Measurements from ENCODE around the gene BRAF.
"Not testable (repeated sequence)": the region's sequence is repeated elsewhere in the genome, so short reads cannot be mapped to it uniquely, and the experiment has no call there.

BRAF gene

GRCh38 chr7:140917258-140917657 is 7.5 kb downstream of the BRAF start:
- DNase-seq: no peak

DNA sequence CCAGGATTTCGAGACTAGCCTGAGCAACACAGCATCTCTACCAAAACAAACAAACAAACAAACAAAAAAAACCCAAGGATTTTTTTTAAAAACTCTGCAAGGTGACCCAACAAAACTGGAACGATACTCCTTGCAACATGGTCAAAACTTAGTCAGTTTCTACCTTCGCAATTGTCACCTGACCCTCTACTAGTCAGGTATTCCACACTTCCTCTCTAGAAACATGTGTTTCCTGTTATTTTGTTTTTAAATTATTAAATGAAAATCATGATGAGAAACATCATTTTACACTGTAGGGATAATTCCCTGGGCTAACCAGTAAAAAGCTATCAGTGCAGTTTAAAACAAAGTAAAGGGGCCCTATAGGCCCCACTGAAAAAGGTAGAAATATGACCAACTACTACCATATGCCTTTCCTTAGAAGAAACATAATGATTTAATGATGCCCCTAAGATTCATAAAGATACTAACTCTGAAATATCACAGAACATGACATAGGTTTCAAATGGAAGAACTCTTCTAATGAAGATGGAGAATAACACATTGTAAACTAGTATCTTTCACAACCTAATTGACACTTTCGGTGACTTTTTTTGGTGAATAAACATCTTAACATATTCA is 8.7 kb downstream of the BRAF start:
- DNase-seq: no peak

- DNase-seq: no peak
These were observed 10.6 kb downstream of the BRAF start for GRCh38 chr7:140914083-140914482.

GRCh38 chr7:140913596-140913928 is 11.2 kb downstream of the BRAF start:
- DNase-seq: not testable (repeated sequence)

DNA sequence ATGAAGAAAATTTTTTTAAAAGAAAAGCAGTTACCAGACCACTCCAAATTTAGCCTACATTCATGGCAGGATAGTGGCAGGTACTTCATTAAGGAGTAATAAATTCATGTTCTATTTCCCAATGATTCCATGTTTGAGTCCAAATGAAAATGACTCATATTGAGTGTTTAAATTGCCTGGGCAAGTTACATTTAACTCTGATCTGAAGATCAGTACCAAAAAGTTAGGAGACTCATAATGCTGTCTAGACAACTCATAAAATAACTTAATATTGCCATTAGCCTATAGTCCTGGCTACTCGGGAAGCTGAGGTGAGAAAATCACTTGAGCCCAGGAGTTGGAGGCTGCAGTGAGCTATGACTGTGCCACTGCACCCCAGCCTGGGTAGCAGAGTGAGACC is 13.0 kb downstream of the BRAF start:
- DNase-seq: no peak

- no peak for DNase-seq
These were observed 15.1 kb downstream of the BRAF start for GRCh38 chr7:140909476-140910161.

DNA sequence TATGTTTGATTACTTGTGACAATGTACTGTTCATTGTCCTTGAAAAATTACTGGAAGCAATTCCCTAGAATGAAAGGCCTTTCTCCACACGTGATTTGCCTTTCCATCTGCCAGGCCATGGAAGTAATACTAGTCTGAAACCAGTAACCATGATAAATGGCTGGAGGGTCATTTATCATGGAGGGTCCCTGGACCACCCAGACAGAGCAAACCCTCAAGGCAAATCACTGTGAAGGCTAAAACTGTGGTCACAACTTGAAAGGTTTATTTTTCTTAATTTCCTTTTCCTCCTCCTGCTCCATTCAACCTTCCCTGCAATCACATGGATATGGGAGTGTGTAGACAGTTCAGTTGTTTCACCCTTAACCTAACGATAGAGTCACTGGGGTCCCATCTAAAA is 16.4 kb downstream of the BRAF start:
- DNase-seq: no peak

- no peak for DNase-seq
These were observed 20.8 kb downstream of the BRAF start for GRCh38 chr7:140903741-140904480.

DNA sequence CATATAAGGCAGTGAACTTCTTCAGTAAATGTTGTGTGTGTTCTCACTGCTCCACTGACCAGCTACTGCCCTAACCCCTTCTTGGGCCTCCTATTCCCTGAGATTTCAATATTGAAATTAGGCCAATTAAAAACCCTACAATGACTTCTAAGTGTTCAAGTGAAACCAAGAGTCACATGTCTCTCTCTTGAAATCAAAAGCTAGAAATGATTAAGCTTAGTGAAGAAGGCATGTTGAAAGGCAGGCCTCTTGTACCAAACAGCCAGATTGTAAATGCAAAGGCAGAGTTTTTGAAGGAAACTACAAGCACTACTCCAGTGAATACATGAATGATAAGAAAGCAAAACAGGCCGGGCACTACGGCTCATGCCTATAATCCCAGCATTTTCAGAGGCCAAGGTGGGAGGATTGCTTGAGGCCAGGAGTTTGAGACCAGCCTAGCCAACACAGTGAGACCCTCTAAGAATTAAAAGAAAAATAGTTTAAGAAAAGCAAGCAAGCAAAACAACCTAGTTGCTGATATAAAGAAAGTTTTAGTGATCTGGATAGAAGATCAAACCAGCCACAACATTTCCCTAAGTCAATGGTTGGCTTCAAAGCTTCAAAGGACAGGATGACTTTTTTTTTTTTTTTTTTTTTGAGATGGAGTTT is 22.3 kb downstream of the BRAF start:
- DNase-seq: no peak

- no peak for DNase-seq
These were observed 22.8 kb downstream of the BRAF start for GRCh38 chr7:140901941-140902302.

DNA sequence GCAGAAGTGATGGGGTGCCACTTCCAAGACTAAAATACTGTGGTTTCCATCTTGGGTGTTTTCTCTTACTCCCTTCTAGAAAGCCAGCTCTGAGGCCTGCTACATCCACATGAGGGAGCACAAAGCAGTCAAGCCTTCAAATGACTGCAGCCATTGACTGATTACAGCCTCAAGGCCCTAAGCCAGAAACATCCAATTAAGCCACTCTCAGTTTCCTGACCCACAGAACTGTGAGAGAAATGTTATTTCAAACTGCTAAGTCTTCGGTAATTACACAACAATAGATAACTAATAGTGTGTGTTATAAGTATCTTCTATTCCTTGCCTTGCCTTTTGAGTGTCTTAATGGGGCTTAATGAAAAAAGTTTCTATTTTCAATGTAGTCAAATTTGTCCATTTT is 24.8 kb downstream of the BRAF start:
- DNase-seq: no peak

GRCh38 chr7:140898786-140899536 is 25.8 kb downstream of the BRAF start:
- DNase-seq: peak; percentile 5

GRCh38 chr7:140896996-140897395 is 27.7 kb downstream of the BRAF start:
- DNase-seq: no peak

DNA sequence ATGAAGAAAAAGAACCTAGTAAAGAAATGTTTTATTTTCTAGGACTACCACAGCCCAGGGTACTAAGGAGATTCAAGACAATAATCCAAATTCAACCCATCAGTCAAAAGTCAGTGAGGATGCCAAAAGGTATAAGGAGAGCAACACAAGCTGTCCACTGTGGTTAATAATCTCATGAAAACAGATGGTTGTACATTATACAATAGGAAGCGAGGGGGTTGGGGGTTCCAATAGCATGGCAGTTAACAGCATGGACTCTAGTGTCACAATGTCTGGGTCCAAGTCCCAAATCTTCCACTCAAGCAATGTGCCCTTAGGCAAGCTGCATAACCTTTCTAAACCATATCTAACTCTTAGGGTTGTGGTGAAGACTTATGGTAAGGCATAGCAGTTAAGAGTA is 35.1 kb downstream of the BRAF start:
- DNase-seq: no peak

DNA sequence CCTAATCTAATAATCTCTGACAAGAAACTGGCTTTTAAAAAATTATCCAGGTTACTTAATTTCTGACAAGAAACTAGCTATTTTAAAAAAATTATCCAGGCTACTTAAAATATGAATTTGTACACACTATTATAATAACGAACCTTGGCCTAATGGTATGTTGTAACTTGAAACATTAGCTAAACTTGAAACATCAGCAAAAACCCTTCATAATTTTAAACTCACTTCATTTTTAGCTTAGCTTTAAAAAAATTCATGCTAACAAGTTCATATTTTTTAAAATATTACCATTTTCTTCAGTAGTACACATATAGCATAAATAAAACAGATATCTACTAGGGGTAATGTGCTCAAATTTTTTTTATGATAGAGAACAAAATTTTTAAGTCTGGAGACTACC is 35.6 kb downstream of the BRAF start:
- DNase-seq: no peak

DNA sequence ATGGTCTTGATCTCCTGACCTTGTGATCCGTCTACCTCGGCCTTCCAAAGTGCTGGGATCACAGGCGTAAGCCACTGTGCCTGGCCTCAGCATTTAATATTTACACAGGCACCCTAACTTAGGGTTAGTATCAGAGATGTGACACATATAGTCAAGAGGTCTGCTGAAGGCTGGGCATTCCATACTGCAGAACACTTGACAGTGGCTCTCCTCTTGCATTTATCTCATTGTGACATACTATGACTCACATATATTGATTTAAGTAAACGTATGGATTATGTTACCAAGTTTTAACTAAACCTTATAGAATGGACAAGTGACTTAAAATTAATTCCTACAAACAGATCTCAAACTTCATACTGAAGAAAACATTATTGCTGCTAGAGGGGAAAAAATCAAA is 36.6 kb downstream of the BRAF start:
- DNase-seq: no peak

- no peak for DNase-seq
These were observed 38.9 kb downstream of the BRAF start for GRCh38 chr7:140885735-140886334.

GRCh38 chr7:140883378-140883777 is 41.4 kb downstream of the BRAF start:
- DNase-seq: no peak

DNA sequence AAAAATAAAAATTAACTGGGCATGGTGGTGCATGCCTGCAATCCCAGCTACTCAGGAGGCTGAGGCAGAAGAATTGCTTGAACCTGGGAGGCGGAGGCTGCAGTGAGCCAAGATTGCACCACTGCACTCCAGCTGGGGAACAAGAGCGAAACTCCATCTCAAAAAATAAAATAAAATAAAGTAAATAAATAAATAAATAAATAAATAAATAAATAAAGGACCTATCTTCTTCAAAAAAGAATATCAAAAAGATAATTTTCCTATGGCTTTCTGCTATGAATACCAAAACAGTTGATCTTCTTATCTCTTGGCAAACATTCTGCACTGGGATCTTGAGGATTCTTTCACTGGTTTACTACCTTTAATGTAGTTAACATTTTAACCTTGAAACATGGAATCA is 41.9 kb downstream of the BRAF start:
- DNase-seq: not testable (repeated sequence)

DNA sequence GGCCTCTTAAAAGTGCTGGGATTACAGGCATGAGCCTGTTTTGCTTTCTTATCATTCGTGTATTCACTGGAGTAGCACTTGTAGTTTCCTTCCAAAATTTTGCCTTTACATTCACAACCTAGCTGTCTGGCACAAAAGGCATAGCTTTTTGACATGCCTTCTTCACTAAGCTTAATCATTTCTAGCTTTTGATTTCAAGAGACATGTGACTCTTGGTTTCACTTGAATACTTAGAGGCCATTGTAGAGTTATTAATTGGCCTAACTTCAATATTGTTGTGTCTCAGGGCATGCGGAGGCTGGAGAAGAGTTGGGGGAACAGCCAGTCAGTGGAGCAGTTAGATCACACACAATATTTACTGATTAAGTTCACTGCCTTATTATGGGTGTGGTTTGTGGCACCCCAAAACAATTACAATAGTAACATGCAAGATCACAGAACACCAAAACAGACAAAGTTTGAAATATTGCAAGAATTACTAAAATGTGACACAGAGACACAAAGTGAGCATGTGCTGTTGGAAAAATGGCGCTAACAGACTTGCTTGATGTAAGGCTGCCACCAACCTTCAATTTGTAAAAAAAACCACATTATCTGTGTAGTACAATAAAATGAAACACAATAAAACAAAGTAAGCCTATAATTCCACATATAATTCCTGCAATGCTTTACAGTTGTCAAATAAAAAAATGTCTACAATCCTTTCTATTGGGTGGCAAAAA is 43.1 kb downstream of the BRAF start:
- no peak for DNase-seq

DNA sequence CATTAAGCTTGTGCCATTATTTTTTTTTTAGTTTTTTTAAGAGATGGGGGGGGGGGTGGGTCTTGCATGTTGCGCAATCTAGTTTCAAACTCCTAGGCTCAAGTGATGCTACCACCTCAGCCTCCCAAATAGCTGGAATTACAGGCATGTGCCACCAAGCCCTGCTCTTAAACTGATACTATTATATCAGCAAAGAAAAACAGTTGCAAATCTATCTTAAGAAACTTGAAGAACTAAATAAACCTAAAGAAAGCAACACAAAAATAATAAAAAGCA is 47.5 kb downstream of the BRAF start:
- DNase-seq: no peak

- DNase-seq: peak; percentile 61
These were observed 48.0 kb downstream of the BRAF start for GRCh38 chr7:140876519-140877248.
